Breast epithelium (tissue), 4 donors: Measurements from ENCODE around the gene SPATA21. TPM values are rescaled to one million over a fixed set of nuclear protein-coding genes. Genes with fewer than 3 reads are reported as not detected.
A peak's percentile ranks its signal among the peaks of the same experiment; 100 is the strongest.

Source experiments
- DNase-seq, 2 donors: peaks; one replicate each; pipeline ENCODE4 v3.0.0-alpha.2; 2019; ENCODE audit warnings: low spot score in 2 of 2
- H3K27ac ChIP-seq, 2 donors: fragments of 200-600 bp; sonication (generic) in 1 of 2; one replicate each; pipeline ENCODE4 v1.5.1; 2016 to 2019; ENCODE audit warnings: mild to moderate bottlenecking in 1 of 2
- H3K27me3 ChIP-seq, 2 donors: fragments of 200-600 bp; sonication (generic) in 1 of 2; one replicate each; pipeline versions ENCODE4 v1.5.1 to v1.6.0; 2017 to 2019; ENCODE audit warnings: control low read depth in 1 of 2, mild to moderate bottlenecking in 1 of 2
- H3K36me3 ChIP-seq: fragments of 200-600 bp; one replicate; pipeline ENCODE4 v1.5.1; 2019
- H3K4me1 ChIP-seq, 2 donors: fragments of 200-600 bp; sonication (generic); one replicate each; pipeline ENCODE4 v1.5.1; 2016 to 2019; ENCODE audit warnings: control low read depth in 1 of 2
- H3K4me3 ChIP-seq, 3 donors: fragments of 200-600 bp; sonication (generic); 1 replicate in 2 of 3; 2 replicates in 1 of 3; pipeline ENCODE4 v1.5.1; 2016 to 2019; ENCODE audit warnings: mild to moderate bottlenecking in 3 of 3, moderate library complexity in 2 of 3
- H3K9me3 ChIP-seq, 2 donors: fragments of 200-600 bp; sonication (generic) in 1 of 2; one replicate each; pipeline ENCODE4 v1.5.1; 2016 to 2019; ENCODE audit warnings: control low read depth in 1 of 2
- POLR2A ChIP-seq: fragments of 450-650 bp; IDR thresholded peaks from one replicate; pipeline ENCODE4 v1.6.1; 2016; ENCODE audit warnings: antibody characterized with exemption, mild to moderate bottlenecking, moderate library complexity
- POLR2AphosphoS5 ChIP-seq, 3 donors: sonication (generic); formaldehyde crosslinking; IDR thresholded peaks; one replicate each; pipeline ENCODE4 v1.6.1; 2017; ENCODE audit warnings: antibody characterized with exemption in 3 of 3
- intact Hi-C: fragments of 100-400 bp; cut with DNase I; formaldehyde crosslinking; loops from one replicate; pipeline ENCODE4 v1.15.1; 2023; ENCODE audit warnings: low total_unique reads
- total RNA-seq, 3 donors: library from RNA; depleted of rRNA; stranded (reverse); fragments of >200 nt; gene quantifications; one replicate each; pipeline ENCODE4 v1.1.0, GENCODE V29; 2016
- TF ChIP-seq, protein P1 (sequence below), 3 donors: fragments of 450-650 bp; IDR thresholded peaks; one replicate each; pipeline ENCODE4 v1.5.1; 2016 to 2017; ENCODE audit warnings: antibody characterized with exemption in 3 of 3, mild to moderate bottlenecking in 3 of 3, moderate library complexity in 3 of 3

SPATA21 gene
- total RNA-seq, 3 donors from 2014 or later: not detected

DNA sequence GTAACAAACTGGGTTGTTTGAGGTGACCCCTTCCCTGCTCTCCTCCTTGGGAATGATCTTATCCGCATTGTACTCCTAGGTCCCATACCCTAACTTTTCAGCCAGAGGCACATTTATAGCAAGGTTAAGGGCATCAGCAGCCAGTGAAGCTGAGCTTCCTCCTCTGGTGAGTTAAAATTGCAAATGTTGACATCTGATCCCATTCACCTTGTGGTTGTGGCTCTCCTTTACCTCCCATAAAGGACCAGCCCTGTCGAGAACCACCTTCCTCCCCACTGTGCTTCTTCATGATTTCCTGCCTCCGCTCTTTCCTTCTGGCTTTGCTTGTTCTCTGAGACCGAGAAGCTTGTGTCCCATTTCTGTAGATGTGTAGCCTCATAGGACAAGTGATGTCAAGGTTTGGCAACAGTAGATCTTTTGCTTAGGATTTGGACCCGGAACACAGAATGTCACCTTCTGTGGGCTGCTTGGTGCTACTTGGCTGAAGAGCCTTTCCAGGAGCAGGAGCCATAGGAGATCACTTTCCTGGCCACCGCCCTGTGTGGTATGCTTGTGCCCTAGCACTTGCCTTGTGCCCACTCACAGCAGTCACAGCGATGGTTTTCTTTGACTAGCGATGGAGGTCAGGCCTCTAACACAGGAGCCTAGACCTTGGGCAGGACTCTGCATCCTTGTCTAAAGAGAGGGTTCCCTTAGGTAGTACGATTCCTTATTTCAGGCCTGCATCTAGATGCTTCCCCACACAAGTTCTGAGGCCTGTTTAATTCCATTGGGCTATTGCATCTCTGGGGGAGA, 51.4 kb downstream of the SPATA21 start:
- H3K27me3 ChIP-seq: no peaks in the 10 kb centered on the region
- peaks cover 0 to 6% of the 10 kb centered on the region in 2 donors for H3K4me1 ChIP-seq
- H3K27ac ChIP-seq: peak overlapping the region; percentile 62 to 74
- H3K36me3 ChIP-seq: no peaks in the 10 kb centered on the region
- DNase-seq: no peak
- no peaks in the 10 kb centered on the region for H3K9me3 ChIP-seq
- TF ChIP-seq POLR2AphosphoS5 (IDR thresholded peaks at IDR 0.05): no peak
- no peak for TF ChIP-seq POLR2A
- TF ChIP-seq, protein P1, sequence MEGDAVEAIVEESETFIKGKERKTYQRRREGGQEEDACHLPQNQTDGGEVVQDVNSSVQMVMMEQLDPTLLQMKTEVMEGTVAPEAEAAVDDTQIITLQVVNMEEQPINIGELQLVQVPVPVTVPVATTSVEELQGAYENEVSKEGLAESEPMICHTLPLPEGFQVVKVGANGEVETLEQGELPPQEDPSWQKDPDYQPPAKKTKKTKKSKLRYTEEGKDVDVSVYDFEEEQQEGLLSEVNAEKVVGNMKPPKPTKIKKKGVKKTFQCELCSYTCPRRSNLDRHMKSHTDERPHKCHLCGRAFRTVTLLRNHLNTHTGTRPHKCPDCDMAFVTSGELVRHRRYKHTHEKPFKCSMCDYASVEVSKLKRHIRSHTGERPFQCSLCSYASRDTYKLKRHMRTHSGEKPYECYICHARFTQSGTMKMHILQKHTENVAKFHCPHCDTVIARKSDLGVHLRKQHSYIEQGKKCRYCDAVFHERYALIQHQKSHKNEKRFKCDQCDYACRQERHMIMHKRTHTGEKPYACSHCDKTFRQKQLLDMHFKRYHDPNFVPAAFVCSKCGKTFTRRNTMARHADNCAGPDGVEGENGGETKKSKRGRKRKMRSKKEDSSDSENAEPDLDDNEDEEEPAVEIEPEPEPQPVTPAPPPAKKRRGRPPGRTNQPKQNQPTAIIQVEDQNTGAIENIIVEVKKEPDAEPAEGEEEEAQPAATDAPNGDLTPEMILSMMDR (IDR thresholded peaks at IDR 0.05): no peak
- H3K4me3 ChIP-seq: no peak overlapping the region
- intact Hi-C loops: no loop called here

DNA sequence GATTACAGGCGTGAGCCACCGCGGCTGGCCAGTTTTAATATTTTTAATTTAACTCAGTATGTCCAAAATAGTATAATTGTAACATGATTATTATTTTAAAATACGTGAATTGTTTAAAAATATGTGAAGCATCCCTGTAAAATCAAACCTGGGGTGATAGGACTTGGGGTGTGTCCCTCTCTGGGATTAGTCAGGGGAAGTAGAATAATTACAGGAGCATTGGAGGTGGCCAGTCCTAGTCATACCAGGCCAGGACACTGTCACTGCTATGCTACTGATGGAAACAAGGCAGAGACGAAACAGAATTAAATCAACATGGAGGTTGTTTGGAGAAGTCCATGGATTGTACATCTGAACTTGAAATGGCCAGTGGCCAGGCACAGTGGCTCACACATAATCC, 53.3 kb downstream of the SPATA21 start:
- H3K4me3 ChIP-seq: no peak overlapping the region
- H3K4me1 ChIP-seq: peaks cover 0 to 6% of the 10 kb centered on the region in 2 donors
- no peak overlapping the region for H3K27ac ChIP-seq
- H3K36me3 ChIP-seq: no peaks in the 10 kb centered on the region
- H3K27me3 ChIP-seq: no peaks in the 10 kb centered on the region
- intact Hi-C loops: no loop called here
- TF ChIP-seq POLR2AphosphoS5 (IDR thresholded peaks at IDR 0.05): no peak
- TF ChIP-seq POLR2A: no peak
- TF ChIP-seq, protein P1 (IDR thresholded peaks at IDR 0.05): no peak
- DNase-seq: no peak
- no peaks in the 10 kb centered on the region for H3K9me3 ChIP-seq

DNA sequence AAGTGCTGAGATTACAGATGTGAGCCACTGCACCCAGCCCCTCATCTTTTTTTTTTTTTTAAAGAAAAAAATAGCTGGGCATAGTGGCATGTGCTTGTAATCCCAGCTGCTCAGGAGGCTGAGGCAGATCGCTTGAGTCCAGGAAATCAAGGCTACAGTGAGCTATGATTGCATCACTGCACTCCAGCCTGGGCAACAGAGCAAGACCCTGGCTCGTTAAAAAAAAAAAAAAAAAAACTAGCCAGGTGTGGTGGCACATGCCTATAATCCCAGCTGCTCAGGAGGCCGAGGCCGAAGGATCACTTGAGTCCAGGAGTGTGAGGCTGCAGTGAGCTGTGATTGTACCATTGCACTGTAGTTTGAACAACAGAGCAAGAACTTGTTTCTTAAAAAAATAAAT, 56.4 kb downstream of the SPATA21 start:
- intact Hi-C loops: no loop called here
- DNase-seq: no peak
- TF ChIP-seq POLR2AphosphoS5 (IDR thresholded peaks at IDR 0.05) (no peak), POLR2A (no peak)
- TF ChIP-seq, protein P1 (IDR thresholded peaks at IDR 0.05): no peak
- Histone ChIP-seq H3K4me1 (peaks cover 0 to 1% of the 10 kb centered on the region in 2 donors), H3K4me3 (no peak overlapping the region), H3K27me3 (no peaks in the 10 kb centered on the region), H3K9me3 (no peaks in the 10 kb centered on the region), H3K36me3 (no peaks in the 10 kb centered on the region), H3K27ac (no peak overlapping the region)

DNA sequence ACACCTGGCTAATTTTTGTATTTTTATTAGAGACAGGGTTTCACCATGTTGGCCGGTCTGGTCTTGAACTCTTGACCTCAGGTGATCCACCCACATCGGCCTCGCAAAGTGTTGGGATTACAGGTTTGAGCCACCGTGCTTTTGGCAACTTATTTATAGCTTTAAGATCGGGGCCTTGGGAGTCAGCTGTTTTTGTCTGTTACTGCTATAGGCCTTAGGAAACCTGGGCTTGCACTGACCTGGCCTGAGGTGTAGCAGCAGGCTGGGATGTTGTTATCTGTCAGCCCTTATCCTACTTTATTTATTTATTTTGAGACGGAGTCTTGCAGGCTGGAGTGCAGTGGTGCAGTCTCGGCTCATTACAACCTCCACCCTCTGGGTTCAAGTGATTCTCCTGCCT, 58.8 kb downstream of the SPATA21 start:
- H3K4me3 ChIP-seq: no peak overlapping the region
- intact Hi-C loops: no loop called here
- H3K4me1 ChIP-seq: no peaks in the 10 kb centered on the region
- H3K36me3 ChIP-seq: no peaks in the 10 kb centered on the region
- TF ChIP-seq POLR2A (no peak), POLR2AphosphoS5 (IDR thresholded peaks at IDR 0.05) (no peak)
- TF ChIP-seq, protein P1 (IDR thresholded peaks at IDR 0.05): no peak
- H3K27me3 ChIP-seq: no peaks in the 10 kb centered on the region
- no peak overlapping the region for H3K27ac ChIP-seq
- no peak for DNase-seq
- H3K9me3 ChIP-seq: no peaks in the 10 kb centered on the region

DNA sequence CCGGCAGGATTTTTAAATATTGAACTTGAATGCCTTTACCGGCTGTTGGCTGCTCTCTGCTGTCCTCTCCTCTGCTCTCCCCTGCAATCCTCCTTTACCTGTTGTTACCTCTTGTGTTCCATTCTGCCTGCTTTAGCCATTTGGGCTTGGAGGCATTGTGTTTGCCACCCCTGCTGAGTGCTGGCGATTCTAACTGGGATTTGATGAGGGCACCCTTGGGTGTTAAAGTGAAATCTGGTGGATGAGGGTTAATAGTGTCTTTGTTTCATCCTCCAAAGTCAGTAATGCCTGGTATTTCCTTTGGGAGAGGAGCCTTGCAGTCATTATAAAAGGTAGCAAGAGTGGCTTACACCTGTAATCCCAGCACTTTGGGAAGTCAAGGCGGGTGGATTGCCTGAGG, 60.3 kb downstream of the SPATA21 start:
- Histone ChIP-seq H3K4me3 (no peak overlapping the region), H3K27me3 (no peaks in the 10 kb centered on the region), H3K27ac (no peak overlapping the region), H3K9me3 (no peaks in the 10 kb centered on the region), H3K4me1 (no peaks in the 10 kb centered on the region), H3K36me3 (no peaks in the 10 kb centered on the region)
- TF ChIP-seq POLR2AphosphoS5 (IDR thresholded peaks at IDR 0.05) (no peak), POLR2A (no peak)
- TF ChIP-seq, protein P1 (IDR thresholded peaks at IDR 0.05): no peak
- intact Hi-C loops: no loop called here
- DNase-seq: no peak
